GM21423 (cell line): ENCODE results near the gene BCL3.
"Not testable (repeated sequence)": the region's sequence is repeated elsewhere in the genome, so short reads cannot be mapped to it uniquely, and the experiment has no call there.

Source experiments
- ATAC-seq: cut with Tn5 transposase; IDR thresholded peaks from one replicate; pipeline ENCODE4 v1.9.1; 2021; ENCODE audit warnings: mild to moderate bottlenecking, moderate library complexity; ENCODE audit not compliant: unreplicated experiment

The BCL3 gene

DNA sequence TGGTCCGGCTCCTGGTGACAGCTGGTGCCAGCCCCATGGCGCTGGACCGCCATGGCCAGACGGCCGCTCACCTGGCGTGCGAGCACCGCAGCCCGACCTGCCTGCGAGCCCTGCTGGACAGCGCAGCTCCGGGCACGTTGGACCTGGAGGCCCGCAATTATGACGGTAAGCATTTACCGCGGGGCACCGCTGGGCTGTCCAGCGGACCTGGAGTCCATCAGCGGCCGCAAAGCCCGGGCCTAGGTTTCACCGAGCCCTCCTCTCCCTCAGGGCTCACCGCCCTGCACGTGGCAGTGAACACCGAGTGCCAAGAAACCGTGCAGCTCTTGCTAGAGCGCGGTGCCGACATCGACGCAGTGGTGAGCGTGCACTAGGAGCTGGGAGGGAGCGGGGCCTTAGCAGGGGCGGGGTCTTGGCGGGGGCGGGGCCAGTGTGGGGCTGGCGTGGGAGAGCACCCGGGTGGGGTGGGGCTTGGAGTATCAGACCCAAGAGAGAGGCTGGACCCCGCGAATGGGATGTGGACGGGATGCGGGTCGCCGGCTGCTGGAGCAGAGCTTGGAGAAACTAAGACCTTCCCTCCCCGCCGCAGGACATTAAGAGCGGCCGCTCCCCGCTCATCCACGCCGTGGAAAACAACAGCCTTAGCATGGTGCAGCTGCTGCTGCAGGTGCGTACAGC, 8.7 kb downstream of the BCL3 start:
- no peak for ATAC-seq

DNA sequence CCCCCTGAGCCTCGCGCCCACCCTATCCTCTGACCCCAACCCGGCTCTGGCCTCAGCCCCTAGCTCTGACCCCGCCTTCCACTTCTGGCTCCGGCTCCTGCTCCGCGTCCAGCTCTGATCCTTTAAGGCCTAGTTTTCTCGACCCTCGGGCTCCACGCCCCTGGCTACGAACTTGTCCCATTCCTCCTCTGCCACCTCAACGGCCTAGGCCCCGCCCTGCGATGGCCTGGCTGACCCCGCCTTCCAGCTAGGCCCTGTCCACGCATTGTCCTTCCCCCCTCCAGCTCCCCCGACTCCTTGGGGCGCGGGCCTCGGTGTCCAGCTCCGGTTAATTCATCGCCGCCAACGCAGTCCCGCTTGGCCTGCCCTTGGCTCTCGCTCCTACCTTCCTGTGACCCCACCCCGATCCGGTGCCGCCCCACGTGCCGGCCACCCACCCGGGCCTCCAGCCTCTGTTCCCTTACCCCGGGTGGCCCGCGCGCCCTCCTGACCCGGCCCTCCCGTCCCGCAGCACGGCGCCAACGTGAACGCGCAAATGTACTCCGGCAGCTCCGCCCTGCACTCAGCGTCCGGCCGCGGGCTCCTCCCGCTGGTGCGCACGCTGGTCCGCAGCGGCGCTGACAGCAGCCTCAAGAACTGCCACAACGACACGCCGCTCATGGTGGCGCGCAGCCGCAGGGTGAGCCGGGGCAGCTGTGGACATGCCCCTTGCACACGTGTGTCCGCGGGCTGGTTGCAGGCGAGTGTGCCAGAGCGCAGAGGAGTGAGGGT, 9.4 kb downstream of the BCL3 start:
- no peak for ATAC-seq

DNA sequence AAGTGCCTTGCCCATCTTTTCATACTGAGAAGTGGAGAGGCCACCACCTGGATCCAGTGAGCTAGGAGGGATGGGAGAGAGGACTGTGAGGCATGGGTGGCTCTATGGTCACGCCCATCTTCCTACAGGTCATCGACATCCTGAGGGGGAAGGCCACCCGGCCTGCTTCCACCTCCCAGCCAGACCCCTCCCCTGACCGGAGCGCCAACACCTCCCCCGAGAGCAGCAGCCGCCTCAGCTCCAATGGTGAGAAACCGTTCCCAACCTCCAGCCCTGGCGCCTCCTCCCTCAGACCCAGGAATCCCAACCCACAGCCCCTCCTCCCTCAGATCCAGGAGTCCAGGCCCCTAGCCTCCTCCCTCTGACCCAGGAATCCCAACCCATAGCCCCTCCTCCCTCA, 10.1 kb downstream of the BCL3 start:
- no peak for ATAC-seq

DNA sequence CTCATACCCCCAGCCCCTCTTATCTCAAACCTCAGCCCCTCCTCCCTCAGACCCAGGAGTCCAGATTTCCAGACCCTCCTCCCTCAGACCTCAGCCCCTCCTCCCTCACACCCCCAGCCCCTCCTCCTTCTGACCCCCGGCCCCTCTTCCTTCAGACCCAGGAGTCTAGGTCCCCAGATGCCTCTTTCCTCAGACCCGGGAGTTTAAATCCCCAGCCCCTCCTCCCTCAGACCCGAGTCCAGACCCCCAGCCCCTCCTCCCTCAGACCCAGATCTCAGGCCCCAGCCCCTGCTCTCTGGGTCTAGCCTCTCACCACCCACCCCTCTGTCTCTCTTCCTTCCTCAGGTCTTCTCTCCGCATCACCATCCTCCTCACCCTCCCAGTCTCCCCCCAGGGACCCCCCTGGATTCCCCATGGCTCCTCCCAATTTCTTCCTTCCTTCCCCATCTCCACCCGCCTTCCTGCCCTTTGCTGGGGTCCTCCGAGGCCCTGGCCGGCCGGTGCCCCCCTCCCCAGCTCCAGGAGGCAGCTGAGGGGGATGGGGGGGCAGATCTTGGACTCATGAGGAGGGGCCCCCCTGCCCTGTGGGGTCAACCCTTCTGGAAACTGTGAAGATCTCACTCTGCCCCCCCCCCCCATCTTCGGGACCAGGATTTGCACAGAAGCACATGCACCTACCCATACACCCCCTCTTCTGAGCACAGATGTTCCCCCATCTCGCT, 10.7 kb downstream of the BCL3 start:
- no peak for ATAC-seq

DNA sequence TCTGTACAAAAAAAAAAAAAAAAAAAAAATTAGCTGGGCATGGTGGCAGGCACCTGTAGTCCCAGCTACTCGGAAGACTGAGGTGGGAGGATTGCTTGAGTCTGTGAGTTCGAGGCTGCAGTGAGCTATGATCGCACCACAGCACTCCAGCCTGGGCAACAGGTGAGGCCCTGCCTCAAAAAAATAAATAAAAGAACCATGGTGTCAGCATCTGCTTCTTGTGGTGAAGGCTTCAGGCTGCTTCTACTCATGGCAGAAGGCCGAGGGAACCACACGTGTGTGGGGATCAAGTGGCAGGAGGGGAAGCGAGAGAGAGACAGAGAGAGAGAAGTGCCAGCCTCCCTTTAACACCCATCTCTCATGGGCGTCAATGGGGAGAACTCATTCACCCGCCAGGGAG, 13.5 kb downstream of the BCL3 start:
- no peak for ATAC-seq

DNA sequence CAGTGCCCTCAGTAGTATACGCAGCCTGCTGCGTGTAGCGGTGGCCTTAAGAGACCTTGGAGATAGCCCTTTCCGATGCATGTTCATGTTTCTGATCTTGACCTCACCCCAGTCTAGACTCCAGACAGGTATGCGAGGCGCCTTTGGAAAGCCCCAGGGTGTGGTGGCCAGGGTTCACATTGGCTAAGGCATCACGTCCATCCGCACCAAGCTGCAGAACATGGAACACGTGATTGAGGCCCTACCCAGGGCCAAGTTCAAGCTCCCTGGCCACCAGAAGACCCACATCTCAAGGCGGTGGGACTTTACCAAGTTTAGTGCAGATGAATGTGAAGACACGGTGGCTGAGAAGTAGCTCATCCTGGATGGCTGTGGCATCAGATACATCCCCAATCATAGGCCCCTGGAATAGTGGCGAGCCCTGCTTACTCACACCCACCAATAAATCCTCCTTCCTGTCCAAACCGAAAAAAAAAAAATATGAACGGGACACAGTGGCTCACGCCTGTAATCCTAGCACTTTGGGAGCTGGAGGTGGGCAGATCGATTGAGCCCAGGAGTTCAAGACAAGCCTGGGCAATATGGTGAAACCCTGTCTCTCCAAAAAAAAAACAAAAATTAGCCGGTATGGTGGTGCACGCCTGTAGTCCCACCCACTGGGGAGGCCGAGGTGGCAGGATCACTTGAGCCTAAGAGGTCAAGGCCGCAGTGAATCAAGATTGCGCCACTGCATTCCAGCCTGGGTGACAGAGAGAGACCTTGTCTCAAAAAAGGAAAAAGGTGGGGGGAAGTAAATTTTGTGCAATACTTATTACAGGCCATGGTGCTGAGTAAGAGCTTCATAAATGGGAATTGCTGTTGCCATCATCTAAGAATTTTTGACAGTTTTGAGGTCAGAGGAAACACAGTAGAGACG, 16.8 kb downstream of the BCL3 start:
- ATAC-seq, result no peak

DNA sequence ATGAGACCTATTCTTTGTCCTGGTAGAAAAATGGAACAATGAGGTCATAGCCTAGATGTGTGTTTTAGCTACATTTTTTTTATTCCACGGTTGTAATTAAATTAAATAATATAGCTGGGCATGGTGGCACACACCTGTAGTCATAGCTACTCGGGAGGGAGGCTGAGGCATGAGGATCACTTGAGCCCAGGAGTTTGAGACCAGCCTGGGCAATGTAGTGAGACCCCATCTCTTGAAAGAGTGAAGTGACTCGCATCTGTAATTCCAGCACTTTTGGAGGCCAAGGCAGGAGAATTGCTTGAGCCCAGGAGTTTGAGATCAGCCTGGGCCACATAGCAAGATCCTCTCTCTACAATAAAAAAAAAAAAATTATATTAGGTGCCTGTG, 17.4 kb downstream of the BCL3 start:
- ATAC-seq, result no peak

GRCh38 chr19:44767295-44768180, 19.0 kb downstream of the BCL3 start:
- ATAC-seq, result no peak

- ATAC-seq, result peak; percentile 97
Observed at GRCh38 chr19:44770550-44771257, 22.2 kb downstream of the BCL3 start.

DNA sequence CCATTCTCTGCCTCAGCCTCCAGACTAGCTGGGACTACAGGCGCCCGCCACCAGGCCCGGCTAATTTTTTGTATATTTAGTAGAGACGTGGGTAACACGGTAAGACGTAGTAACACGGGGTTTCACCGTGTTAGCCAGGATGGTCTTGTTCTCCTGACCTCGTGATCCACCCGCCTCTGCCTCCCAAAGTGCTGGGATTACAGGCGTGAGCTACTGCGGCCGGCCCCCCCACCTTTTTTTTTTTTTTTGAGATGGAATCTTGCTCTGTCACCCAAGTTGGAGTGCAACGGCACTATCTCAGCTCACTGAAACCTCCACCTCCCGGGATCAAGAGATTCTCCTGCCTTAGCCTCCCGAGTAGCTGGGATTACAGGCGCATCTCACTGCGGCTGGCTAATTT, 23.6 kb downstream of the BCL3 start:
- not testable (repeated sequence) for ATAC-seq

- no peak for ATAC-seq
Observed at GRCh38 chr19:44772959-44773358, 24.5 kb downstream of the BCL3 start.

GRCh38 chr19:44775676-44776240, 27.2 kb downstream of the BCL3 start:
- ATAC-seq, result no peak

- no peak for ATAC-seq
Observed at GRCh38 chr19:44776402-44777096, 28.0 kb downstream of the BCL3 start.

GRCh38 chr19:44777715-44778347, 29.3 kb downstream of the BCL3 start, which contains the start of gene CBLC:
Gene CBLC, plus strand, starts transcription at chr19:44777890. Its CDS starts 42 bp downstream, at chr19:44777932.
- ATAC-seq, result no peak

GRCh38 chr19:44779150-44779549, 30.6 kb downstream of the BCL3 start:
- no peak for ATAC-seq

GRCh38 chr19:44781694-44782093, 33.2 kb downstream of the BCL3 start:
- not testable (repeated sequence) for ATAC-seq

DNA sequence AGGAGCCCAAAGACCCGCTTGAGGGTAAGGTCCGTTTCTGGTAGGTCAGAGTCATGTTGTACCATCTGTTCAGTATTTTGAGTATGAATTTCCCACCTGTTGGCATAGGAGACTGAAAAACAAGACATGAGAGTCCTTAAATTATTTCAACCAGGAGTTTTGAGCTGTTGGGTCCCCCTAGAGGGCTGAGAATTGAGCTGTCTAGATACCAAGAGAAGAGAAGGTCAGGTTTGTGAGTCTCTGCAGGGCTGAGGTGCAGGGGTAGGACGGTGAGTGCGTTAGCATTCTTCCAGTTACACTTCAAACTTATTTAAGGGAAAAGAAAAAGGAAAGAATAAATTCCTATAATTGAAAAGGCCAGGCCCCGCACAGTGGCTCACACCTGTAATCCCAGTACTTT, 34.2 kb downstream of the BCL3 start:
- ATAC-seq, result no peak

DNA sequence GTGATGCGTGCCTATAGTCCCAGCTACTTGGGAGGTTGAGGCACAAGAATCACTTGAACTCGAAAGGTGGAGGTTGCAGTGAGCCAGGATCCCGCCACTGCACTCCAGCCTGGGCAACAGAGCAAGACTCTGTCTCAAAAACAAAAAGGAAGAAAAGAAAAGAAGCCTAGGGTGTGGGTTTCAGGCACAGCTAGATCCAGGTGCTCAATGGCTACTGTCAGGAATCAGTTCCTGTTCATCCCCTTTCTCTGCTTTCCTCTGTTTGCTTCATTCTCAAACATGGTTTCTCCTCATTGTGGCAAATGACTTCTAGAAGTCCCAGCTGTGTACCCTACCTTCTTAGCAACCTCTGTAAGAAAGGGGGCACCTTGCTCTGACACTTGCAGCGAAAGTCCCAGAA, 35.0 kb downstream of the BCL3 start:
- ATAC-seq, result no peak
